ENCODE measurements around the gene NFIA. TPM values are rescaled to one million over a fixed set of nuclear protein-coding genes. Genes with fewer than 3 reads are reported as not detected.

The NFIA gene
- polyA plus RNA-seq, 3 donors, result 1.4 to 5.3 (median 2.4) TPM

DNA sequence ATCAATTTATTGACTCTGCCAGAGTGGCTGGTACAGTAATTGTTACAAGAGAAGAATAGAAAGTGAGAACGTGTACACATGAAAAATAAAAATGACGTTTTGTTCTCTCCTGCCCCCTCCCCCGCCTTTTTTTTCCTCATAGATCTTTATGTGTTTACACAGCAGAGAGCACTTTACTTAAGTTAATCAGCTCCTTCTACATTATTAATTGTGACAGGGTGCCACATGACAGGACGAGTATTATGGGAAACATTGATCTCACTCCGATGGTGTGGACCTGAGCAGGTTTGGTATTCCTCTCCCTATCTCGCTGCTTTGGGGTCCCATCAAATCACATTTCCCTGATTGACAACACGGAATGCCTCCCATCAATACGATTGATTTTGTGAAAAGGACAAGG is 356.9 kb downstream of the NFIA start:
- H3K4me2 ChIP-seq (replicated peaks; ENCODE audit: extremely low read depth, low read length, poor library complexity, severe bottlenecking), result no peak overlapping the region
- H3K27ac ChIP-seq (ENCODE audit: low read depth in 1 of 2, low read length in 2 of 2), result no peak overlapping the region
- no peaks in the 10 kb centered on the region for H3K79me2 ChIP-seq (ENCODE audit: insufficient read depth, low read length)
- H3K4me3 ChIP-seq (replicated peaks in 1 of 3; ENCODE audit: low read depth in 2 of 3, low read length in 3 of 3), result no peak overlapping the region
- TF ChIP-seq, protein P1, sequence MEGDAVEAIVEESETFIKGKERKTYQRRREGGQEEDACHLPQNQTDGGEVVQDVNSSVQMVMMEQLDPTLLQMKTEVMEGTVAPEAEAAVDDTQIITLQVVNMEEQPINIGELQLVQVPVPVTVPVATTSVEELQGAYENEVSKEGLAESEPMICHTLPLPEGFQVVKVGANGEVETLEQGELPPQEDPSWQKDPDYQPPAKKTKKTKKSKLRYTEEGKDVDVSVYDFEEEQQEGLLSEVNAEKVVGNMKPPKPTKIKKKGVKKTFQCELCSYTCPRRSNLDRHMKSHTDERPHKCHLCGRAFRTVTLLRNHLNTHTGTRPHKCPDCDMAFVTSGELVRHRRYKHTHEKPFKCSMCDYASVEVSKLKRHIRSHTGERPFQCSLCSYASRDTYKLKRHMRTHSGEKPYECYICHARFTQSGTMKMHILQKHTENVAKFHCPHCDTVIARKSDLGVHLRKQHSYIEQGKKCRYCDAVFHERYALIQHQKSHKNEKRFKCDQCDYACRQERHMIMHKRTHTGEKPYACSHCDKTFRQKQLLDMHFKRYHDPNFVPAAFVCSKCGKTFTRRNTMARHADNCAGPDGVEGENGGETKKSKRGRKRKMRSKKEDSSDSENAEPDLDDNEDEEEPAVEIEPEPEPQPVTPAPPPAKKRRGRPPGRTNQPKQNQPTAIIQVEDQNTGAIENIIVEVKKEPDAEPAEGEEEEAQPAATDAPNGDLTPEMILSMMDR (IDR thresholded peaks at IDR 0.05), result no peak
- H3K4me3 Mint-ChIP-seq, result no peak overlapping the region
- peaks cover 0 to 1% (median 0%) of the 10 kb centered on the region in 7 donors for H3K9me3 Mint-ChIP-seq
- intact Hi-C loops (cut with micrococcal nuclease), result no loop called here
- no peak overlapping the region for H2AFZ ChIP-seq (ENCODE audit: insufficient read depth, low read depth, low read length, poor library complexity, severe bottlenecking)
- H3K27ac Mint-ChIP-seq, result no peak overlapping the region
- no peaks in the 10 kb centered on the region for H3K36me3 ChIP-seq (replicated peaks in 1 of 2; ENCODE audit: control insufficient read depth in 1 of 2, insufficient read depth in 2 of 2, low read length in 2 of 2)
- 100% methylated on average over 4 of the region's 8 CpGs for WGBS (ENCODE audit: insufficient coverage)
- no peaks in the 10 kb centered on the region for H3K4me1 ChIP-seq (ENCODE audit: control insufficient read depth in 1 of 2, insufficient read depth in 2 of 2, low read length in 2 of 2)
- no peaks in the 10 kb centered on the region for H4K20me1 ChIP-seq (ENCODE audit: insufficient read depth, low read length)
- no peak overlapping the region for H3K9ac ChIP-seq (ENCODE audit: insufficient read depth, low read length, poor library complexity, severe bottlenecking)
- H3K27me3 Mint-ChIP-seq (ENCODE audit: low read depth in 3 of 3), result peaks cover 0 to 1% (median 0%) of the 10 kb centered on the region in 3 donors
- H3K9me3 ChIP-seq (replicated peaks in 1 of 2; ENCODE audit: control insufficient read depth in 1 of 2, insufficient read depth in 1 of 2, low read length in 2 of 2), result no peaks in the 10 kb centered on the region
- DNase-seq, result no peak
- H3K36me3 Mint-ChIP-seq, result peaks cover 12 to 15% of the 10 kb centered on the region in 2 donors
- H3K4me1 Mint-ChIP-seq, result peaks cover 3% of the 10 kb centered on the region
- H3K27me3 ChIP-seq (ENCODE audit: control insufficient read depth in 2 of 2, insufficient read depth in 2 of 2, low read length in 2 of 2), result no peaks in the 10 kb centered on the region

DNA sequence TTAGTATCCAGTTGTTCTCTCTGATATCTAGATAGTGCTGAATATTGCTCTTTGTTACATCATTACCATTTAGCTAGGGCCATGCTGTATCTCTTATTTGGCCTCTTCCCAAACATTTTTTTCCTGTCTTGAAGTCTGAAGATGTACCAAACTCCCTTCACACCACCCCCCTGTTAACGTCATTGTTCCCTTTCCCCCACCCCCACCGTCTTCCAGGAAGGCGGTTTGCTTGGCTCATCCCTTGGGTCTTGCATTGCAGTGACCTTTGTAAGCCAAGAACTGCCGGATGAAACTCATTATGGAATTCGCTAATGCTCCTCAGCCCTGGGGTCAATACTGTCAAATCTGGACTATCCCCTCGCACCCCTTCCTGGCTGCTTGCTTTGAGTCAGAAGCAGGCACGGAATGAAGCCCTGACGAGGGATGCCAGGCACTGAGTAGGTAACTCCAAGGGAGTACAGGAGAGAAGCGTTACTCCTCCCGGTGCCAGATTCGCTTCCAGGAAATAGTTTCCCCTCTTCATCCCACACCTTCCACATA is 359.4 kb downstream of the NFIA start:
- WGBS (ENCODE audit: insufficient coverage), result 95% methylated on average over 6 of the region's 11 CpGs
- no peak for DNase-seq
- Histone ChIP-seq H3K27ac (ENCODE audit: low read depth in 1 of 2, low read length in 2 of 2) (no peak overlapping the region), H3K4me3 (replicated peaks in 1 of 3; ENCODE audit: low read depth in 2 of 3, low read length in 3 of 3) (no peak overlapping the region), H4K20me1 (ENCODE audit: insufficient read depth, low read length) (no peaks in the 10 kb centered on the region), H3K9ac (ENCODE audit: insufficient read depth, low read length, poor library complexity, severe bottlenecking) (no peak overlapping the region), H2AFZ (ENCODE audit: insufficient read depth, low read depth, low read length, poor library complexity, severe bottlenecking) (no peak overlapping the region), H3K4me1 (ENCODE audit: control insufficient read depth in 1 of 2, insufficient read depth in 2 of 2, low read length in 2 of 2) (no peaks in the 10 kb centered on the region), H3K36me3 (replicated peaks in 1 of 2; ENCODE audit: control insufficient read depth in 1 of 2, insufficient read depth in 2 of 2, low read length in 2 of 2) (no peaks in the 10 kb centered on the region), H3K9me3 (replicated peaks in 1 of 2; ENCODE audit: control insufficient read depth in 1 of 2, insufficient read depth in 1 of 2, low read length in 2 of 2) (no peaks in the 10 kb centered on the region), H3K27me3 (ENCODE audit: control insufficient read depth in 2 of 2, insufficient read depth in 2 of 2, low read length in 2 of 2) (no peaks in the 10 kb centered on the region), H3K79me2 (ENCODE audit: insufficient read depth, low read length) (no peaks in the 10 kb centered on the region), H3K4me2 (replicated peaks; ENCODE audit: extremely low read depth, low read length, poor library complexity, severe bottlenecking) (no peak overlapping the region)
- no peaks in the 10 kb centered on the region for H3K4me1 Mint-ChIP-seq
- H3K27me3 Mint-ChIP-seq (ENCODE audit: low read depth in 3 of 3), result no peaks in the 10 kb centered on the region
- peaks cover 0 to 1% (median 0%) of the 10 kb centered on the region in 7 donors for H3K9me3 Mint-ChIP-seq
- intact Hi-C loops (cut with micrococcal nuclease), result no loop called here
- H3K36me3 Mint-ChIP-seq, result peaks cover 7 to 13% of the 10 kb centered on the region in 2 donors
- TF ChIP-seq, protein P1 (IDR thresholded peaks at IDR 0.05), result no peak
- no peak overlapping the region for H3K27ac Mint-ChIP-seq
- no peak overlapping the region for H3K4me3 Mint-ChIP-seq
